H1 (cell line): ENCODE data around the gene RASSF10. TPM values are rescaled to one million over a fixed set of nuclear protein-coding genes. Genes with fewer than 3 reads are reported as not detected.

Experiments
- CTCF ChIA-PET: fragments of 300-600 bp; sonication (Branson Sonifier 250); formaldehyde crosslinking; loops from one replicate; lab custom pipeline; 2021; ENCODE audit not compliant: partially characterized antibody; lab: Charles Lee
- POLR2A ChIA-PET: fragments of 300-600 bp; sonication (Branson Sonifier 250); formaldehyde crosslinking; loops from one replicate; lab custom pipeline; 2021; ENCODE audit warnings: inconsistent platforms; ENCODE audit not compliant: partially characterized antibody; lab: Charles Lee
- DNase-seq, 2 experiments: peaks; one replicate each; pipeline versions ENCODE4 v3.0.0 to v3.0.0-alpha.2; 2010 to 2022; ENCODE audit warnings: low spot score in 2 of 2, low read depth in 1 of 2, mixed read lengths in 1 of 2
- FAIRE-seq: peaks from 2 replicates; lab custom pipeline; 2011; peaks lifted over from hg19 to GRCh38; lab: Jason Lieb, UNC
- H2AFZ ChIP-seq: 2 replicates; pipeline ENCODE4 v1.8.1; 2012; ENCODE audit warnings: low read length, inconsistent platforms
- H2AK5ac ChIP-seq: 2 replicates; pipeline ENCODE4 v1.6.1; 2013; ENCODE audit warnings: low read depth, low read length
- H2BK120ac ChIP-seq: replicated peaks from 2 replicates; pipeline ENCODE3; 2013; ENCODE audit warnings: low read depth, low read length, inconsistent platforms
- H2BK12ac ChIP-seq: 2 replicates; pipeline ENCODE4 v1.6.1; 2013; ENCODE audit warnings: low read depth, low read length
- H2BK15ac ChIP-seq: 2 replicates; pipeline ENCODE4 v1.6.1; 2013; ENCODE audit warnings: low read length
- H2BK20ac ChIP-seq: 2 replicates; pipeline ENCODE4 v1.6.1; 2013; ENCODE audit warnings: low read length
- H2BK5ac ChIP-seq: 2 replicates; pipeline ENCODE4 v1.6.1; 2013; ENCODE audit warnings: low read depth, low read length
- H3K14ac ChIP-seq: 2 replicates; pipeline ENCODE4 v1.6.1; 2013; ENCODE audit warnings: inconsistent platforms; ENCODE audit not compliant: insufficient read length
- H3K18ac ChIP-seq: 2 replicates; pipeline ENCODE4 v1.6.1; 2013; ENCODE audit warnings: low read length; ENCODE audit errors: extremely low read depth
- H3K23ac ChIP-seq: 2 replicates; pipeline ENCODE4 v1.6.1; 2013; ENCODE audit warnings: inconsistent platforms; ENCODE audit not compliant: insufficient read length
- H3K23me2 ChIP-seq: 2 replicates; pipeline ENCODE4 v1.6.1; 2013; ENCODE audit warnings: low read depth, low read length
- H3K27ac ChIP-seq: 2 replicates; pipeline ENCODE4 v1.6.1; 2011; ENCODE audit warnings: low read depth, low read length, inconsistent platforms
- H3K27me3 ChIP-seq, 4 experiments: replicated peaks in 1 of 4; 1 replicate in 1 of 4; 2 replicates in 3 of 4; pipeline versions ENCODE4 v1.6.1 to v1.8.1; 2011 to 2013; ENCODE audit warnings: low read length in 3 of 4, mild to moderate bottlenecking in 3 of 4, inconsistent platforms in 2 of 4, mixed read lengths in 2 of 4, moderate library complexity in 1 of 4; ENCODE audit not compliant: control insufficient read depth in 3 of 4, insufficient read depth in 3 of 4; ENCODE audit errors: extremely low read depth in 1 of 4
- H3K36me3 ChIP-seq, 4 experiments: 2 replicates each; pipeline versions ENCODE4 v1.6.1 to v1.8.1; 2011 to 2013; ENCODE audit warnings: mild to moderate bottlenecking in 4 of 4, low read length in 3 of 4, moderate library complexity in 2 of 4, control low read depth in 1 of 4, inconsistent platforms in 1 of 4; ENCODE audit not compliant: insufficient read depth in 4 of 4, control insufficient read depth in 2 of 4
- H3K4ac ChIP-seq: replicated peaks from 2 replicates; pipeline ENCODE3; 2013; ENCODE audit warnings: low read length, low read depth, mixed read lengths, inconsistent platforms; ENCODE audit not compliant: insufficient read length
- H3K4me1 ChIP-seq, 4 experiments: replicated peaks in 1 of 4; 1 replicate in 1 of 4; 2 replicates in 3 of 4; pipeline versions ENCODE4 v1.6.1 to v1.8.1; 2011 to 2013; ENCODE audit warnings: low read length in 3 of 4, inconsistent platforms in 2 of 4, mixed read lengths in 1 of 4; ENCODE audit not compliant: insufficient read depth in 4 of 4, control insufficient read depth in 3 of 4
- H3K4me2 ChIP-seq, 2 experiments: 2 replicates each; pipeline versions ENCODE4 v1.6.1 to v1.8.1; 2011 to 2013; ENCODE audit warnings: low read depth in 2 of 2, low read length in 2 of 2, control low read depth in 1 of 2, inconsistent platforms in 1 of 2, mild to moderate bottlenecking in 1 of 2; ENCODE audit not compliant: insufficient read depth in 1 of 2
- H3K4me3 ChIP-seq, 4 experiments: fragments of 200-600, 300-600 bp in 1 of 4; sonication (generic), shearing (Covaris generic), sonication (Bioruptor Twin) in 1 of 4; 2 replicates each; pipeline versions ENCODE4 v1.5.1 to v1.8.1; 2011 to 2016; ENCODE audit warnings: low read length in 4 of 4, low read depth in 3 of 4, control low read depth in 2 of 4, inconsistent platforms in 2 of 4, mild to moderate bottlenecking in 2 of 4, mixed read lengths in 1 of 4, moderate library complexity in 1 of 4; ENCODE audit not compliant: insufficient read depth in 2 of 4; ENCODE audit errors: extremely low read depth in 1 of 4
- H3K56ac ChIP-seq: replicated peaks from 2 replicates; pipeline ENCODE3; 2013; ENCODE audit warnings: low read depth, mild to moderate bottlenecking, mixed read lengths, low read length, inconsistent platforms; ENCODE audit not compliant: insufficient read length
- H3K79me1 ChIP-seq: 2 replicates; pipeline ENCODE4 v1.6.1; 2013; ENCODE audit warnings: low read depth, low read length, control low read depth
- H3K79me2 ChIP-seq, 2 experiments: 2 replicates each; pipeline versions ENCODE4 v1.6.1 to v1.8.1; 2012 to 2013; ENCODE audit warnings: low read length in 2 of 2, mild to moderate bottlenecking in 2 of 2, inconsistent platforms in 1 of 2; ENCODE audit not compliant: insufficient read depth in 2 of 2, control insufficient read depth in 1 of 2
- H3K9ac ChIP-seq, 4 experiments: replicated peaks in 1 of 4; 1 replicate in 1 of 4; 2 replicates in 3 of 4; pipeline versions ENCODE4 v1.6.1 to v1.8.1; 2011 to 2013; ENCODE audit warnings: low read depth in 3 of 4, low read length in 3 of 4, control low read depth in 2 of 4, mild to moderate bottlenecking in 2 of 4, moderate library complexity in 2 of 4, inconsistent platforms in 1 of 4; ENCODE audit errors: extremely low read depth in 1 of 4
- H3K9me3 ChIP-seq, 2 experiments: 2 replicates each; pipeline versions ENCODE4 v1.6.1 to v1.8.1; 2012 to 2013; ENCODE audit warnings: mild to moderate bottlenecking in 2 of 2, moderate library complexity in 2 of 2, control low read depth in 1 of 2, inconsistent platforms in 1 of 2, low read depth in 1 of 2, low read length in 1 of 2, mixed read lengths in 1 of 2; ENCODE audit not compliant: insufficient read depth in 2 of 2
- H4K20me1 ChIP-seq, 2 experiments: replicated peaks in 1 of 2; 2 replicates each; pipeline versions ENCODE3 to v1.8.1; 2011 to 2013; ENCODE audit warnings: inconsistent platforms in 2 of 2, low read length in 2 of 2, mild to moderate bottlenecking in 1 of 2; ENCODE audit not compliant: insufficient read depth in 2 of 2, control insufficient read depth in 1 of 2
- H4K5ac ChIP-seq: 2 replicates; pipeline ENCODE4 v1.6.1; 2013; ENCODE audit warnings: low read length, low read depth, mixed read lengths, inconsistent platforms; ENCODE audit not compliant: insufficient read length
- H4K8ac ChIP-seq: 2 replicates; pipeline ENCODE4 v1.8.0; 2013; ENCODE audit warnings: mild to moderate bottlenecking, moderate library complexity, low read length, inconsistent platforms; ENCODE audit not compliant: insufficient read depth; ENCODE audit errors: extremely low read depth
- H4K91ac ChIP-seq: replicated peaks from 2 replicates; pipeline ENCODE3; 2013; ENCODE audit warnings: low read length, mixed read lengths, inconsistent platforms; ENCODE audit not compliant: insufficient read length
- WGBS, 2 experiments: shearing (Covaris generic) in 1 of 2; methylation state at CpG; one replicate each; pipeline versions ENCODE4 v1.1.6 to v1.1.7; 2013 to 2015; ENCODE audit warnings: low lambda C conversion rate in 2 of 2, mixed read lengths in 2 of 2, inconsistent platforms in 1 of 2, low coverage in 1 of 2, missing lambda C conversion rate in 1 of 2; ENCODE audit not compliant: insufficient replicate concordance in 2 of 2, insufficient coverage in 1 of 2, insufficient read length in 1 of 2; ENCODE audit errors: extremely low coverage in 1 of 2, missing lambda C conversion rate in 1 of 2; 5-methylcytosine and 5-hydroxymethylcytosine counted together
- polyA plus RNA-seq, 7 experiments: library from polyadenylated mRNA; depleted of rRNA in 3 of 7; stranded (reverse) in 5 of 7; unstranded in 2 of 7; fragments of >200 nt in 5 of 7; fragments of 200-250 nt in 2 of 7; gene quantifications; 1 replicate in 5 of 7; 2 replicates in 1 of 7; 4 replicates in 1 of 7; pipeline versions ENCODE4 v1.2.1 to v1.2.3, GENCODE V29; 2011 to 2013; ENCODE audit warnings: missing spikeins in 2 of 7, mixed read lengths in 2 of 7
- total RNA-seq: library from RNA; stranded (reverse); fragmentation: NEBNext Ultra II Directional; extraction: Animal tissue kit (Norgen Biotek cat#: 25700); gene quantifications from 2 replicates; pipeline ENCODE4 v1.2.1, GENCODE V29; 2021

RASSF10 gene
- total and polyA plus RNA-seq, 2 of the 8 experiments (the other 6 are each of a cell fraction or from before 2014, with no cell fraction given): 0.51 to 1.8 TPM

GRCh38 chr11:13008061-13008435 is 1.1 kb upstream of the RASSF10 start:
- peak overlapping the region; percentile 13; the same call in 1 of the 2 replicates for H2BK12ac ChIP-seq
- peak overlapping the region; percentile 40 for H4K91ac ChIP-seq
- H2BK20ac ChIP-seq: peak overlapping the region; percentile 24; the same call in 1 of the 2 replicates
- H3K18ac ChIP-seq: no peak overlapping the region
- H2AFZ ChIP-seq: no peak overlapping the region
- peak overlapping the region; percentile 87 to 97 for H3K4me2 ChIP-seq
- no peak overlapping the region for H3K27ac ChIP-seq
- peaks cover 2 to 5% of the 10 kb centered on the region in 2 experiments for H4K20me1 ChIP-seq
- H4K5ac ChIP-seq: no peak overlapping the region
- H2BK15ac ChIP-seq: 0 out of 2 replicates have a peak overlapping the region, but pooled peaks have one; percentile 7
- H3K9ac ChIP-seq: no peak overlapping the region
- peaks cover 13 to 51% (median 39%) of the 10 kb centered on the region in 4 experiments for H3K27me3 ChIP-seq
- no peaks in the 10 kb centered on the region for H3K36me3 ChIP-seq
- DNase-seq (no peak), FAIRE-seq (no peak)
- H3K4ac ChIP-seq: no peak overlapping the region
- no peaks in the 10 kb centered on the region for H3K79me1 ChIP-seq
- POLR2A ChIA-PET: interaction anchor here (0.9 to 1.5 kb wide), 4 partner anchors 9 to 62 kb away, joined by 3 to 5 read pairs (median 3); no protein-coding TSS in a partner anchor
- no peak overlapping the region for H3K56ac ChIP-seq
- H4K8ac ChIP-seq: no peak overlapping the region
- no peak overlapping the region for H3K14ac ChIP-seq
- peaks cover 21% of the 10 kb centered on the region; the same call in 1 of the 2 replicates for H3K23me2 ChIP-seq
- CTCF ChIA-PET: interaction anchor here (0.7 to 1.5 kb wide), 8 partner anchors 9 to 720 kb away, joined by 3 to 7 read pairs (median 3); no protein-coding TSS in a partner anchor
- no peak overlapping the region for H3K23ac ChIP-seq
- H2BK5ac ChIP-seq: no peak overlapping the region
- 0 out of 2 replicates have a peak overlapping the region, but pooled peaks have one; percentile 18 for H2AK5ac ChIP-seq
- H3K4me3 ChIP-seq: peak overlapping the region in 2 of 4 experiments; percentile 42 to 58; a peak in 3 of 8 replicates
- H3K9me3 ChIP-seq: peaks cover 0 to 6% of the 10 kb centered on the region in 2 experiments; a peak in 2 of 4 replicates
- WGBS, 2 experiments: 96% methylated on average over 2 of the region's 2 CpGs; no CpG with 5 or more reads in 1 of the 2 experiments
- H3K4me1 ChIP-seq: peaks cover 10 to 32% (median 18%) of the 10 kb centered on the region in 4 experiments
- peak overlapping the region; percentile 2 for H2BK120ac ChIP-seq
- no peaks in the 10 kb centered on the region for H3K79me2 ChIP-seq
